NCI-H2029 treated with DMSO at 0.1 percent for 48 hours (cell line): ENCODE results near the gene AFG1L.
"Not testable (repeated sequence)": the region's sequence is repeated elsewhere in the genome, so short reads cannot be mapped to it uniquely, and the experiment has no call there.

Source experiments
- DNase-seq: peaks from one replicate; lab custom pipeline; 2025; lab: John Stamatoyannopoulos, UW

The AFG1L gene

DNA sequence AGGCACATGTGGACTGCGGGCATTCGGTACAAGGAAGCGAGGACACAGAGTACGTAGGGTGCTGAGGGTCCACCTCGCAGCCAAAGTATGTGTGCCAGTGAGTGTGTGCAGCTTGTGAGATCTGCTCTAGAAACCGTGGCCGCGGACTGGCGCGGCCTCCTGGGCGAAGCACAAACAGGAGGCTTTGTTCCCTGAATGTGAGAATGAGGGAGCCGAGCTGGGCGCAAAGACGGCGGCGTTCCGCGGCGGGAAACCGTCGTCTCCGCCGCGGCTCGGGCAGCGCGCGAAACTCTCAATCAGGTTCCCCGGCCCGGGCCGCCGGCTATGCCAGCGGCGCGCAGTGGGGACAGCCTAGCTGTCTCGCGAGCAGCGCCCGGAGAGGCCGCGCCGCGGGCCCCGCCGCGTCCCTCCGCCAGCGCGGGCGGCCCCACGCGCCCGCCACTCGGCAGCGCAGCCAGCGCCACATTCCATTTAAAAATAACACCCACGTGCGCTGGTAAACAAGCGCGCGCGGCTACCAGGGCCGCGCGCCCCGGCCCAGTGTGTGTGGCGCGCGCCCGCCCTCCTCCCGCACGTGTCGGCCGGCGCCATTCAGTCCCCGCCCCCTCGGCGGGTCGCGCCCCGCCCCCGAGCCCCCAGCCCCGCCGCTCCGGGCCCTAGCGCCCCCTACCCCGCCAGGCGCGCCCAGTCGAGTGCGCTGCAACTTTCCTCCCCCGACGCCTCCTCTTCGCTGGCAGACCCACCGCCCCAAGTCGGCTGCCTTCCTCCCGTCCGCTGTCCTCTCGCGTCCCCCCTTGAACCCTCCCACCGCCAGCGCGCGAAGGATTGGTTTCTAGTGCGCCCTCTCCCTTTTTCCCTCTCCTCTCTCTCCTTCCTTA lies 262.9 kb downstream of the AFG1L start:
- DNase-seq: peak; percentile 49

DNA sequence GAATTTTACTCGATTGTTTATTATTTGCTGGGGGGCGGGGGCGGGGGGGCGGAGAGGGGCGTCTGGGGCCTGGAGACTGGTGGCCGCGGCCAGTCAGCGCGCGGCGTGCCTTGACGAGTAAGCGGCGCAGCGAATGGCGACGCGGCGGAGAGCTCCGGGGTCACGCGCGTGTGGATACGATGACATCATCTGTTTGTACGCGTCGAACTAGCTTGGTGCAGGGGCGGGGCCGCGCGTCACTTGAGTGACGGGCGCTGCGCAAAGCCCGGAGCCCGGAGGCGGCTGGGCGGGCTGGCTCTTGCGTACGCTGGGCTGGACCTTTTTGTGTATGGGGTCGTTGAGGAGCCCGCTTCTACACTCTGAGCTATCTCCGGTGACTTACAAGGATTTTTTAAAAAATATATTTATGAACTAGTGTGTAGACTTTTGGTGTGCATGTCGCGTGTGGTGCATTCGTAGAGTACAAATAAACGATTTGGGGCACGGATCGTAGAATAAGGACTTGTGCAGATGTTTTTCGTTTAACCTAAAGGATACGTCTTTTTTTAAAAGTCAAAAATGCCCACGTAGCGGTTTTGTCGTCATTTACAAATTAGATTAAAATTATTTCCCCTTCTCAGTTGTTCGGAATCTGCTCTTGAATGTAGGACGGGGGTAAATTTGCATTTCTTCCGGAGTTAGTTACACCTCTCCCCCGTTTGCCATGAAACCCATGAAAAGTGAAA lies 263.7 kb downstream of the AFG1L start:
- peak; percentile 85 for DNase-seq

DNA sequence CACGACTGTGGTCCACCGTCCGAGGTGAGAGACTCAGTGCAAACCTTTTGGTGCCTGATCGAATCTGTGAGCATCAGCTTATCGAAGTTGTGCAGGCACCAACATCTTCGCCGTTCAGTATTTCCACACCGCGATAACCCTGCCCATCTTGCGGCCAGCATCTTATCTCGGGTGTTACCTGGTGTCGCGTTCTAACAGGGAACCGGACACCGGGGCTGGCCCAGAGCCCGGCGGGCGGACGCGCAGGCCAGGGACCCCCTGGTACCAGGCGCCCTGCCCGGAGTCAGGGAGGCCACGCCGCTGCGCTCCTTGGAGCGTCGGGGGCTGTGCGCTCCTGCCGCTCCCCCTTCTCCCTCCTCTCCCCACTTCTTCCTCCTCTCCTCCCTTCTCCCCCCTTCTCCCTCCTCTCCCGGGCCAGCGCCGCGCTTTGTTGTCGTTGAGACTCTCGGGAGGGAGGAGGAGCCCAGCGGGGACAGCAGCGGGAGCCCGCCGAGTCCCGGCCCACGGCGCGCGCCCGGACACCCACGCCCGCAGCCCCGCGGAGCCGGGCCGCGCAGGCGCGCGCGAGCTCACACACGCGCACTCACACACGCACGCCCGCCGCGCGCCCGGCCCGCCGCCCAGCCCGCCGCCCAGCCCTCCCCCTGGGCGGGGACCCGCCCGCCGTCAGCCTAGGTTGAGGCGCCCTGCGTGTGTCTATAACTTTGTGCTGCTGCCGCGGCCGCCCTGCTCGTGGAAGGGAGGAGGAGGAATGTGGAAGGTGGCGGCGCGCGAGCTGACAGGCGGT lies 264.4 kb downstream of the AFG1L start:
- peak; percentile 62 for DNase-seq

DNA sequence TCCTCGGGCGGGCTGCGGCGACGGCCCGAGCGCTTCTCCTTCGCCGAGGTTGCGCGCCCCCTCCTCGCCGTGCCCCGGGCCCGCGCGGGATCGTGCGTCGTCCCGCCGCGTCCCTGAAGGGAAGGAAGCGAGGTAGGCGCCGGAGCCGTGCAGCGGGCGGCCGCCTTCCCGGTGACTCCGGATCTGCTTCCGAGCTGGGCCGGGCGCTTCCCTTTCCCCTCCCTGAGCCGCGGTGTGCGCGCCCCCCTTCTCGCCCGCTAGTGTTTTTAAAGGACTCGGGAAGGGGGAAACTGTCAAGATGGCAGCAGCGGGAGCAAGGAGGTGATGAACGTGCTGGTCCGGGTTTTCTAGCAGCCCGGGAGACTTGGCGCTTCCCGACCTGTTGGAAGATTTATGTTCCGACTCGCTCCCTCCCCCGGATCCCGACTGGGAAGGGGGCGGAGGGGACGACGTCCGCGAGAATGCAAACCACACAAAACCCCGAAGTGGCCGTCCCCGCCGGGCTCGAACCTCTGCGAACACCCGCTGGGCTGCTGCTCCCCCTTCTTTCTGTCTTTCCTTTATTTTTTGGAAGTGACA lies 265.1 kb downstream of the AFG1L start:
- peak; percentile 40 for DNase-seq

DNA sequence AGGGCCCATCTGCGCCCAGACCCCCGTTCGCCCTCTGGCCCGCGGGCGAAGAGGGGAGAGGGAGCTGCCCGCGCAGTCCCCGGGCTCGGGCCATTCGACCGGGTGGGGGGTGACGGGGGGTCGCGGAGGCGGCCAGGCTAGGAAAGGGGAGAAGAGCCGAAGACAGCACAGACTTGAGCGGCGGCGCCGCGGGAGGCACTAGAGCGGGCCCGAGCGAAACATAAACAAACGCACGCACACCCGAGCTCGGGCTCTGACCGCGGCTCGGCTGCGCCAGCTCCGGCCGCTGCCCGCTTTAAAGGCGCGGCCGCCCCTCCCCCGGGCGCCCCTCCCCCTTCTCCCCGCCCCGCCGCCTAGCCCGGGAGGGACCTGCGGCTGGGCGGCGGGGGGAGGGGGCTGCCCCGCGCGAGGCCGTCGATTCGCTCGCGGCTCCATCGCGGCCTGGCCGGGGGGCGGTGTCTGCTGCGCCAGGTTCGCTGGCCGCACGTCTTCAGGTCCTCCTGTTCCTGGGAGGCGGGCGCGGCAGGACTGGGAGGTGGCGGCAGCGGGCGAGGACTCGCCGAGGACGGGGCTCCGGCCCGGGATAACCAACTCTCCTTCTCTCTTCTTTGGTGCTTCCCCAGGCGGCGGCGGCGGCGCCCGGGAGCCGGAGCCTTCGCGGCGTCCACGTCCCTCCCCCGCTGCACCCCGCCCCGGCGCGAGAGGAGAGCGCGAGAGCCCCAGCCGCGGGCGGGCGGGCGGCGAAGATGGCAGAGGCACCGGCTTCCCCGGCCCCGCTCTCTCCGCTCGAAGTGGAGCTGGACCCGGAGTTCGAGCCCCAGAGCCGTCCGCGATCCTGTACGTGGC lies 265.8 kb downstream of the AFG1L start, which contains the start of gene FOXO3:
TSS of gene FOXO3 (plus strand) at position 455 of the 846 bp plus-strand sequence. CDS start at position 747, 292 bp downstream.
- DNase-seq: peak; percentile 75

DNA sequence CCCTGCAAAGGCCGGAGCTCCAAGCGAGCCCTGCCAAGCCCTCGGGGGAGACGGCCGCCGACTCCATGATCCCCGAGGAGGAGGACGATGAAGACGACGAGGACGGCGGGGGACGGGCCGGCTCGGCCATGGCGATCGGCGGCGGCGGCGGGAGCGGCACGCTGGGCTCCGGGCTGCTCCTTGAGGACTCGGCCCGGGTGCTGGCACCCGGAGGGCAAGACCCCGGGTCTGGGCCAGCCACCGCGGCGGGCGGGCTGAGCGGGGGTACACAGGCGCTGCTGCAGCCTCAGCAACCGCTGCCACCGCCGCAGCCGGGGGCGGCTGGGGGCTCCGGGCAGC lies 266.4 kb downstream of the AFG1L start:
- not testable (repeated sequence) for DNase-seq

DNA sequence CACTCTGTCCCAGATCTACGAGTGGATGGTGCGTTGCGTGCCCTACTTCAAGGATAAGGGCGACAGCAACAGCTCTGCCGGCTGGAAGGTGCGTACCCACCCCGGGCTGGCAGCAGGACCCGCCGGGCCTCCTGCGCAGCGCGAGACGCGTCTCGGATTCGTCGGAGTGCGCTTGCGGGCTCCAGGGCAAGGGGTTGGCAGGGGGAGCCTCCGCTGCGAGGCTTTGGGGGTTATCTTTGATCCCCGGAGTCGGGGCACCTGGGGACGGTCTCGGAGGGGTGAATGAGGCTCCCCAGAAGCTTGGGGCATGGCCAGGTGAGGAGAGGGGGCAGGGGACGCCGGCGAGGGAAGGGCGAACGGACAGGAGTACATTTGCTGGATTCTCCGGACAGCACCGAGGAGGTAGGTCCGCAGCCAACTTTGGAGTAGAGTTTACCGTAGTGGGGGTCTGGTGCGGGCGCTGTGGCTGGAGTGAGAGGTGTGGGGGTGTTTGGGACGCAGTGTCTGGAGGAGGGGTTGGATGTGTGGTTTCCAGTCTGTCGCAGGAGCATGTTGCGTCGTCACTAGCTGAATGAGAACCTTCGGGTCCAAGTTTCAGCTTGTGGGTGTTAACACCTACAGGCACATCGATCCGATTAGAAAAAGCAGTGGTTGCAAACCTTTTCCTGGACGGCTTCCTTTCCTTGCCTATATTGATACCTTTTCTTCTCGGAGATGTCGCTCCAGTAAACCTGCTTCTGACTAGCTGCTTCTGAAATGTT lies 267.1 kb downstream of the AFG1L start:
- DNase-seq: no peak

DNA sequence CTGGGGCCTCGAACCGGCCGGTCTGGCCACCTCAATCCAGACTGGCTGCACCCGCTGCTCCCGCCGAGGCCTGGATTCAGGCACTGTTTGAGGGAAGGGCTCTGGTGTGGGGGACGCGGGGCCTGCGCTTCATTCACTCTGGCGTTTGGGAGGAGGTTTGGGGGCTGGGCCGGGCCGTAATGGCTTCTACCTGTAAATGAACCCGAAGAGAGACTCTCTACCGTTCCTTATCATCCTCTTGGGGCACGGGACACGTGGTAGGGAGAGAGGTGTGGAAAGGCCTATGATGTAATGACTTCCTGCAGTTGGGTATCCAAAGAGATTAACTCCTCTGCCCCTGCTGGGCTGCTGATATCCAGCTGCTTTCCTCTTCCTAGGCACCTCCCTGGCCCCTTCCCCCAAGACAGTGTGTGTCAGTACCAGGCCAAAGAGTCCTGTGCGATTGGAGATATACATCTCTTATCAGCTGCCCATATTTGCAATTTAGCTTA lies 267.7 kb downstream of the AFG1L start:
- DNase-seq: peak; percentile 64

DNA sequence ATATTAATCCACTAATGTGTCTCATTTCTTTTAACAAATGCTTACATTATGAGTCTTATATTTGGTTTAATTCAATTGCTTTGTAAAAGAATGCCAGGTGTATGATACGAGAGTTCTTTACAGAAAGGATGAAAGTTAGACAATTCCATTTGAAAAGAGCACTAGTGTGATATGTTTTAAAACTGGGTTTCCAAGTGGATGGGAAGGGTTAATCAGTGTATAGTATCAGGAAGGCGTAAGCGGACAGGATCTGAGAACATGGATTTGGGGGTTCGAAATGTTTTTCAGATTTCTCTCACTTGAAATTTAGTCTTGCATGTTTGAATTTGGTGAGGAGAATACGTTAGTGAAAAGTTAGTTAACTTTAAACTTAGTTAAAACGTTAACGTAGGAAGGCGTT lies 268.4 kb downstream of the AFG1L start:
- DNase-seq: no peak

DNA sequence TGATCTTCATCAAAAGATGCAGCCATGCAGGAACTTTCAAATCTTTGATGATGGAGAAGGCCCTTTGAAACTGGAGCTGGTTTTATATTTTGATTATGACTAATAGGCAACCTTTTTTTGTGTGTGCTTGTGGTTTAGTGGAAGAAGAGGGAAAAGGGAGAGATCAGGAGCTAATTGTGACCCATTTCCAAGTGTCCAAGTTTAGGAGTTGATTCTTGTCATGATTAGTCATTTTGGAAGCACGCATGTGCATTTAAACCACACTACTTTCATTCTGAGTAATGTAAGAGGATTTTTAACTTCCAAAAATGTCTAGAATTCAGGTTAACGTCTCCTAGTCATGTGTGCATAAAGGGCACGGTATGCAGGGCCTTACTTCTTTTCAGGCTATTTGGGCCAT lies 269.3 kb downstream of the AFG1L start:
- no peak for DNase-seq

DNA sequence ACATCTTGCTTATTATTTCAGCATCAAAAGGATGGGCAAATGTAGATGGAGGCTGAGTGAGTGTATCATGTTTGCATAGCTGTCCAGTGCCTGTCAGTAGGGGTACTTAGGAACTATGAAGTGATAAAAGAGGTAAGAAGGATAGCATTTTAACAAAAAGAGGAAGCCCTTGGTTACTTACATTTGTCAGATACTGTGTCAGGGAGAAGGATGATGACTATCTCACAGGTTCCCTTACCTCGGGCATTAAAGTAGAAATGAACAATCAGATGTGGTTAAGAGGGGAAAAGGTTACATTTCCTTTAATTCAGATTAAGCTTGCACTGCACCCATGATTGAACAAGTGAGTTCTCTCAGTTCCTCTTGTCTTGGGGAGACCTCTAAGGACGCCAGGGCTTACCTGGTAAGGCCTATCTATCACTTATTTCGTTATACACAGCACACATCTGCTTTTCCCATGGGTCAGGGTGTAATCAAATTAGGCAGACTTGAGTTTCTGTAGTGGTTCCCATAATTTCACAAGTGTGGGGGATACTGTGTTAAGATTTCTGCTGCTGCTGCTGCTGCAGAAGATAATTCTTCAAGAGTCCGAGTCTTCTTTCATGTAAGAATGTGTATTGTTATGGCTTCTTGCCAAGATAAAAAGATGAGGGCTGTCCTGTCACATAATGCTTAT lies 270.4 kb downstream of the AFG1L start:
- peak; percentile 11 for DNase-seq

DNA sequence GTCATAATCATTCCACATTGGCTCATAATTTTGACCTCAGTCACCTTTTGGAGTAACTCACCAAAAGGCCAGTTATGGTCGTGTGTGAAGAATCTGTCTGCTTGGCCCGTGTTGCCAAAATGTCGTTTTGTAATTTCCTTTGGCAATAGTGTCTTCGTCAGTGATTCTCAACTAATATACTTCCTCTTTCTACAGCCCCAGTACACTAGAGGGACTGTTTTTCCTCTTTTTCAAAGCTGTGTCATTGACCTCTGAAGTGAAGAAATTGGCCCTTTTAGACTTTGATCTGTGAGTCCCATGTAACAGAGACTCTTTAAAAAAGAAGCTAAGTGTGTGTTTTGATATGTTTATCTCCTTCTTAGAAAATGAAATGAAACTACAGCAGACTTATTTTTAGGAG lies 271.0 kb downstream of the AFG1L start:
- no peak for DNase-seq

DNA sequence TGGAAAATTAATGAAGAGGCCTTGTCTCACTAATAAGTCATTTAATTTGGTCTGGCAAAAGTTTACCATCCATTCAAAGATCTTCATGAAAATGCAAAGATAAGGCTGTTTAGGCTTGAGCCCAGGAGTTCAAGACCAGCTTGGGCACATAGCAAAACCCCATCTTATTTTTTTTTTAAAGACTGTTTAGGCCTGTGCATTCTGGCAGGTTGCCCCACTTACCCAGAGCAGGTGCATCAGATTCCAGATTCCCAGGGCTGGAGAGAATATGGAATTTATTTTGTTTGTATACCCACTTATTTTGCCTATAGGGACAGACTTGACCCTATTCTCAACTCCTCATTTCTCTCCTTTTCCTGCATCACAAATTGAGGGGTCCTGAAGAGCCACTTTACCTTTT lies 271.6 kb downstream of the AFG1L start:
- no peak for DNase-seq

DNA sequence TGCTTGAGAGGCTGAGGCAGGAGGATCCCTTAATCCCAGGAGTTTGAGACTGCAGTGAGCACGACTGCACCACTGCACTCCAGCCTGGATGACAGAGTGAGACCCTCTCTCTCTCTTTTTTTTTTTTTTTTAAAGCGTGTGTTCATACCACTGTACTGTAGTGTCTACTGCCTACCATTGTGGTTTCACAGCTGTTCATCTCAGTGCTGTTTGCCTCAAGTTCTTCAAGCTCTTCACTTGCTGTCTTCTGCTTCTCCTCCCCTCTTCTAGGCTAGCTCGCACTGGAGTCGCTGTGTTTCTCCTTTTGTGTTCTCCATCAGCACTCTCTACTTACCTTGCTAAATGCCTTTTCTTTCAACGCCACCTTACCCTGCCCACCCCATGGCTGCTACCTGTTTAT lies 273.2 kb downstream of the AFG1L start:
- DNase-seq: no peak

DNA sequence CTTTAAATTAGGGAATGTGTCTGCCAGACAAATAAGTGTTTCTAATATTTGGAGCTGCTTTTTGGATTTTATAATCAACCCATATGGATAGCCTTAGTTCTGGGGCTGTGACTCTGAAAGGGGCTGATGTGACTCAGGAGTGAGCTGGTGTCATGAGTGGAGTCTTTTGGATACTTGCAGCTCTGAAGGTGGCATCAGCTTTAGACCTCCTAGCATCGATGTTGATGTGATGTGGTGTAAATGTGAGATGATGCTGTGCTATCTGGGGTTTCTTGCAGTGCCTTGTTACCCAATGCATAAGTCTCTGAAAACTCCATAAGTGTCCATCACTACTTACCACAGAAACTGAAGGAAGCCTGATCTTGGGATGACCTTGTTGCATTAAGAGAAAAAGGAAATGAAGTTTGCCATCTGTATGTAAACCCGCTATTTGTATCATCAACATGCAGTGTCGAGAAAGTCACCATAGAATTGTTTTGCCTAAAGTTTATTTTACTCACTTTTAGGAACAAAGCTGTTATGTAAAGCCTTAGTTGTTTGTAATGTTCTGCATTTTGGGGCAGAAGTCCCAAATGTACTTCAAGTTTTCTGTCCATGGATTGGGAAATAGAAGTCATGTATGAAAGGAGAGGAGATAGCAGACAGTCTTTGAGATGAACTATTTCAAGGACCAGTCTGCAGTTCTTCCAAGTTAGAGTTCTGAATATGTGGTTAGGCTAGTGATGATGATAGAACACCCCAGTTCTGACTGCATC lies 273.9 kb downstream of the AFG1L start:
- no peak for DNase-seq

DNA sequence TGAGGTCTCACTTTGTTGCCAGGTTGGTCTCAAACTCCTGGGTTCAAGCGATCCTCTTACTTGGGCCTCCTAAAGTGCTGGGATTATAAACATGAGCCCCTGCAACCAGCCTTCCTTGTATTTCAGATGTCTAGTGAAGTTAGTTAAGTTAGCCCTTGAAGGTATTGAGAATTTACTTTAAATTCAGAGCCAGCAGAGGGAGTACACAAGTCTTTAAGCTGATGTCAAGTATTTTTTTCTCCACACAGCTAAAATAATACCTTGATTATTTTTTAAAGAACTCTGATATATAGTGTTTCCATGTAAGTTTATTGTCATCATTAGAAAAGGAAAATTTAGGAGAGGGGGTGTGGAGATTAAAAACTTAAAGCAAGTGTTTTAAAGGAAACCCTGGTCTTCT lies 275.7 kb downstream of the AFG1L start:
- DNase-seq: no peak

DNA sequence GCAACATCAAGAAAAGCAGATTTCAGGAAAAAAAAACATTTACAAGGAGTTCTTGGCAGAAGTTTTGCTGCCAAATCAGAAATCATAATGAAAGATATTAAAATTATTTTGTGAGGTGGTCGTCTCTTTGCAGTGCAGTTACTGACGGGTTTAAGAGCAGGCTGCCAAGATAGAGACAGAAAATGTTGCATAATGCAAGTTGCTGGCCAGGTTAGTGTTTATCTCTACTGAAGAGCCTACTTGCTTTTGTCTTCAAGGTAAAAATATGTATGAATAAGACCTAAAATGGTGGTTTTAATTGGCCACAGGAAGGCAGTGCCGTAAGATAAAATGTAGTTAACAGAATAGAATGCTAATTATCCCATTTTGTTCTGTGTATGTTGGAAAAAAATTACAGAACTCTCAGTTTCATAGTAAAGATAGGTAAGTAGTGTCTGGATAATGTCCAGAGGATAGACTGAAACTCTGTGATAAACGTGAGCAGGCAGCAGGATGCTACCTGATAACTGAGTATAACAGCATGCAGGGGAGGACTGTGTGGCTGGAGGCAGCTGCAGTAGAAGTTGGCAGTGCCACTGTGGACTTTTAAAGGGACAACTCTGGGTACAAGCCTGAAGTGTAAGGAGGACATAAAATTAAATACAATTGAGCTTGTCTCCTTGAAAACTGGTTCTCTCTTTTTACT lies 279.7 kb downstream of the AFG1L start:
- DNase-seq: peak; percentile 77
